ENCODE results near the gene COBL. TPM values are rescaled to one million over a fixed set of nuclear protein-coding genes. Genes with fewer than 3 reads are reported as not detected.

Gene COBL
- total RNA-seq, 1 experiment from 2014 or later: 0.39 TPM

DNA sequence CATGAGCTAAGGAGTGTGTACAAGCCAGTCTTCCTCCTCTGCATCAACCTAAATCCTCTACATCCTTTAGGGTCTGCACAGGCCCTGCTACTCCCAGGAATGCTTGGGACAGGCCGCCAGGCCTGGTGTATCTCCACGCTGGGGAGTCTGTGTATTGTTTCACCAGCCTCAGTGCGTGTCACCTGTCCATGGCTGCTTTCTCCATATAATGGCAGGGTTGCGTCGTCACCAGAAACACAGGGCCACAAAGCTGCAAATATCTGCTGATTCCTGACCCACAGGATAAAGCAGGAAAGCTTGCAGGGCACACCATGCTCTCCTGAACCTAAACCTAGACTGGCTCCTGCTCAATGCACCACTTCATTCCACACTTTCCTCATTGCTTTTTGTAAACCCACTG, 45.6 kb downstream of the COBL start:
- Histone ChIP-seq H3K36me3 (ENCODE audit: control insufficient read depth, insufficient read depth, low read length) (no peaks in the 10 kb centered on the region), H3K27me3 (ENCODE audit: control insufficient read depth, insufficient read depth, low read length) (0 out of 2 replicates have a peak, but pooled peaks cover 3% of the 10 kb centered on the region), H3K9me3 (ENCODE audit: control insufficient read depth, insufficient read depth, low read depth, low read length) (no peaks in the 10 kb centered on the region), H3K4me3 (ENCODE audit: low read depth in 2 of 2, low read length in 2 of 2) (no peak overlapping the region), H3K4me1 (ENCODE audit: control insufficient read depth, insufficient read depth, low read length) (no peaks in the 10 kb centered on the region), H3K27ac (ENCODE audit: low read length) (no peak overlapping the region)
- intact Hi-C loops (cut with micrococcal nuclease; ENCODE audit: unreplicated experiment) (no loop called here), in situ Hi-C loops (cut with HindIII; ENCODE audit: low pct_unique_long_range_greater_than_20kb, low sequenced_read_pairs) (no loop called here)
- DNase-seq (ENCODE audit: low read depth, low spot score): no peak
- BruUV-seq (replicated peaks): no TSS peak
- TF ChIP-seq, protein P1, sequence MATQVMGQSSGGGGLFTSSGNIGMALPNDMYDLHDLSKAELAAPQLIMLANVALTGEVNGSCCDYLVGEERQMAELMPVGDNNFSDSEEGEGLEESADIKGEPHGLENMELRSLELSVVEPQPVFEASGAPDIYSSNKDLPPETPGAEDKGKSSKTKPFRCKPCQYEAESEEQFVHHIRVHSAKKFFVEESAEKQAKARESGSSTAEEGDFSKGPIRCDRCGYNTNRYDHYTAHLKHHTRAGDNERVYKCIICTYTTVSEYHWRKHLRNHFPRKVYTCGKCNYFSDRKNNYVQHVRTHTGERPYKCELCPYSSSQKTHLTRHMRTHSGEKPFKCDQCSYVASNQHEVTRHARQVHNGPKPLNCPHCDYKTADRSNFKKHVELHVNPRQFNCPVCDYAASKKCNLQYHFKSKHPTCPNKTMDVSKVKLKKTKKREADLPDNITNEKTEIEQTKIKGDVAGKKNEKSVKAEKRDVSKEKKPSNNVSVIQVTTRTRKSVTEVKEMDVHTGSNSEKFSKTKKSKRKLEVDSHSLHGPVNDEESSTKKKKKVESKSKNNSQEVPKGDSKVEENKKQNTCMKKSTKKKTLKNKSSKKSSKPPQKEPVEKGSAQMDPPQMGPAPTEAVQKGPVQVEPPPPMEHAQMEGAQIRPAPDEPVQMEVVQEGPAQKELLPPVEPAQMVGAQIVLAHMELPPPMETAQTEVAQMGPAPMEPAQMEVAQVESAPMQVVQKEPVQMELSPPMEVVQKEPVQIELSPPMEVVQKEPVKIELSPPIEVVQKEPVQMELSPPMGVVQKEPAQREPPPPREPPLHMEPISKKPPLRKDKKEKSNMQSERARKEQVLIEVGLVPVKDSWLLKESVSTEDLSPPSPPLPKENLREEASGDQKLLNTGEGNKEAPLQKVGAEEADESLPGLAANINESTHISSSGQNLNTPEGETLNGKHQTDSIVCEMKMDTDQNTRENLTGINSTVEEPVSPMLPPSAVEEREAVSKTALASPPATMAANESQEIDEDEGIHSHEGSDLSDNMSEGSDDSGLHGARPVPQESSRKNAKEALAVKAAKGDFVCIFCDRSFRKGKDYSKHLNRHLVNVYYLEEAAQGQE (IDR thresholded peaks at IDR 0.05; ENCODE audit: insufficient read depth in 1 of 2, low read depth in 2 of 2, low read length in 1 of 2): no peak
- TF ChIP-seq CTCF (IDR thresholded peaks at IDR 0.05) (no peak), TCF7L2 (IDR thresholded peaks at IDR 0.05; ENCODE audit: low read depth, low read length) (no peak), SIN3A (IDR thresholded peaks at IDR 0.05; ENCODE audit: borderline replicate concordance, insufficient read depth, low read depth, low read length) (no peak), POLR2AphosphoS5 (IDR thresholded peaks at IDR 0.05; ENCODE audit: low read depth, low read length) (no peak)
- no peak for ATAC-seq
- CTCF ChIA-PET: interaction anchor here (0.6 kb wide), 1 partner anchor 130 kb away, joined by 5 read pairs; no protein-coding TSS in a partner anchor
- POLR2A ChIA-PET: no interaction called here

GRCh38 chr7:51269911-51270310, 46.7 kb downstream of the COBL start:
- Histone ChIP-seq H3K27me3 (ENCODE audit: control insufficient read depth, insufficient read depth, low read length) (0 out of 2 replicates have a peak, but pooled peaks cover 5% of the 10 kb centered on the region), H3K4me1 (ENCODE audit: control insufficient read depth, insufficient read depth, low read length) (no peaks in the 10 kb centered on the region), H3K9me3 (ENCODE audit: control insufficient read depth, insufficient read depth, low read depth, low read length) (no peaks in the 10 kb centered on the region), H3K27ac (ENCODE audit: low read length) (no peak overlapping the region), H3K36me3 (ENCODE audit: control insufficient read depth, insufficient read depth, low read length) (no peaks in the 10 kb centered on the region), H3K4me3 (ENCODE audit: low read depth in 2 of 2, low read length in 2 of 2) (no peak overlapping the region)
- DNase-seq (ENCODE audit: low read depth, low spot score) (no peak), ATAC-seq (no peak)
- no TSS peak for BruUV-seq (replicated peaks)
- TF ChIP-seq, protein P1 (IDR thresholded peaks at IDR 0.05; ENCODE audit: insufficient read depth in 1 of 2, low read depth in 2 of 2, low read length in 1 of 2): no peak
- no peak for TF ChIP-seq TCF7L2 (IDR thresholded peaks at IDR 0.05; ENCODE audit: low read depth, low read length)
- intact Hi-C loops (cut with micrococcal nuclease; ENCODE audit: unreplicated experiment) (no loop called here), in situ Hi-C loops (cut with HindIII; ENCODE audit: low pct_unique_long_range_greater_than_20kb, low sequenced_read_pairs) (no loop called here)
- CTCF ChIA-PET: no interaction called here
- POLR2A ChIA-PET: no interaction called here
